ENCODE results near the gene AK2. TPM values are rescaled to one million over a fixed set of nuclear protein-coding genes. Genes with fewer than 3 reads are reported as not detected.

The AK2 gene
- total and polyA plus RNA-seq, 10 of the 15 experiments (the other 5 are each of a cell fraction or from before 2014, with no cell fraction given) = 52.3 to 500 (median 278) TPM

- in situ Hi-C loops (cut with MboI) (no loop called here), intact Hi-C loops (cut with micrococcal nuclease; ENCODE audit: unreplicated experiment) (no loop called here)
- no peak for FAIRE-seq
- RAD21 ChIA-PET (ENCODE audit: unreplicated experiment) = interaction anchor here (0.7 to 2.3 kb wide), 6 partner anchors 8 to 46 kb away, joined by 3 to 20 read pairs (median 4); partner anchors contain the start of gene RNF19B
- Histone ChIP-seq H3K4me2 (ENCODE audit: control insufficient read depth, insufficient read depth) (no peak overlapping the region), H3K27ac (ENCODE audit: control insufficient read depth, insufficient read depth) (no peak overlapping the region; the same call in 1 of the 2 replicates), H3K36me3 (ENCODE audit: control insufficient read depth in 2 of 2, insufficient read depth in 2 of 2, low read length in 1 of 2) (no peaks in the 10 kb centered on the region), H3K4me3 (no peak overlapping the region), H2AFZ (ENCODE audit: control insufficient read depth, low read depth, low read length) (no peak overlapping the region), H3K9ac (ENCODE audit: control insufficient read depth, insufficient read depth, low read length) (no peak overlapping the region), H3K27me3 (replicated peaks in 1 of 2; ENCODE audit: control insufficient read depth in 2 of 2, insufficient read depth in 2 of 2, low read length in 1 of 2) (no peaks in the 10 kb centered on the region), H3K79me2 (ENCODE audit: control insufficient read depth, insufficient read depth, low read length) (no peaks in the 10 kb centered on the region), H3K4me1 (ENCODE audit: control insufficient read depth, insufficient read depth, low read length) (peaks cover 62% of the 10 kb centered on the region), H4K20me1 (ENCODE audit: control insufficient read depth, insufficient read depth) (no peaks in the 10 kb centered on the region), H3K9me3 (replicated peaks; ENCODE audit: control insufficient read depth, insufficient read depth, low read length) (no peaks in the 10 kb centered on the region)
- POLR2A ChIA-PET = interaction anchor here (1.5 to 2.1 kb wide), 4 partner anchors 8 to 23 kb away, joined by 5 to 7 read pairs (median 6); no protein-coding TSS in a partner anchor
- no peak for ATAC-seq
- CTCF ChIA-PET = interaction anchor here (0.9 to 2.1 kb wide), 3 partner anchors 16 to 71 kb away, joined by 5 to 6 read pairs (median 6); no protein-coding TSS in a partner anchor
- BruUV-seq (replicated peaks) = no TSS peak
- 46% methylated on average over 1 of the region's 1 CpG for WGBS (ENCODE audit: insufficient coverage, insufficient replicate concordance, low lambda C conversion rate, missing lambda C conversion rate)
- SMC1A ChIA-PET (ENCODE audit: uncharacterized antibody, unreplicated experiment) = interaction anchor here (0.7 to 2.7 kb wide), 10 partner anchors 8 to 69 kb away, joined by 3 to 15 read pairs (median 4); partner anchors contain the start of gene RNF19B
- DNase-seq (ENCODE audit: low read depth, low spot score) = no peak
- TF ChIP-seq ATF2 (IDR thresholded peaks at IDR 0.05; ENCODE audit: low read length) (no peak), E2F8 (IDR thresholded peaks at IDR 0.05; ENCODE audit: low read depth, partially characterized antibody) (no peak), RFX5 (IDR thresholded peaks at IDR 0.05; ENCODE audit: low read depth, low read length) (no peak), NBN (IDR thresholded peaks at IDR 0.05) (no peak), BHLHE40 (IDR thresholded peaks at IDR 0.05; ENCODE audit: borderline replicate concordance in 1 of 2, low read depth in 2 of 2, low read length in 1 of 2) (no peak), LARP7 (IDR thresholded peaks at IDR 0.05) (no peak), SRF (IDR thresholded peaks at IDR 0.05; ENCODE audit: low read depth in 2 of 2, low read length in 2 of 2) (no peak), MTA2 (IDR thresholded peaks at IDR 0.05; ENCODE audit: low read depth) (no peak), ATF7 (IDR thresholded peaks at IDR 0.05; ENCODE audit: low read depth) (no peak), ZBTB40 (IDR thresholded peaks at IDR 0.05; ENCODE audit: borderline replicate concordance) (no peak), MXI1 (IDR thresholded peaks at IDR 0.05; ENCODE audit: low read depth, low read length) (no peak), SKIL (IDR thresholded peaks at IDR 0.05; ENCODE audit: low read depth, poor library complexity, severe bottlenecking) (no peak), IKZF1 (conservative IDR thresholded peaks at IDR 0.05) (no peak), SREBF1 (IDR thresholded peaks at IDR 0.05; ENCODE audit: low read length) (no peak)
Measured at GRCh38 chr1:32985226-32985625, 51.5 kb downstream of the AK2 start.
